Muscle of back (tissue), 13 donors: ENCODE measurements around the gene NPHS1. TPM values are rescaled to one million over a fixed set of nuclear protein-coding genes. Genes with fewer than 3 reads are reported as not detected.
"Not testable (repeated sequence)": the region's sequence is repeated elsewhere in the genome, so short reads cannot be mapped to it uniquely, and the experiment has no call there.

Experiments
- DNase-seq, 3 donors: peaks; one replicate each; pipeline versions ENCODE4 v3.0.0 to v3.0.0-alpha.2; 2013
- long read RNA-seq, 9 donors: transcript quantifications; one replicate each; lab custom pipeline, GENCODE V29; 2026
- polyA plus RNA-seq, 10 donors: library from polyadenylated mRNA; unstranded; fragments of 120-200 nt; gene quantifications; one replicate each; pipeline ENCODE4 v1.2.1, GENCODE V29; 2013; ENCODE audit not compliant: insufficient read length in 10 of 10

Gene NPHS1, protein sequence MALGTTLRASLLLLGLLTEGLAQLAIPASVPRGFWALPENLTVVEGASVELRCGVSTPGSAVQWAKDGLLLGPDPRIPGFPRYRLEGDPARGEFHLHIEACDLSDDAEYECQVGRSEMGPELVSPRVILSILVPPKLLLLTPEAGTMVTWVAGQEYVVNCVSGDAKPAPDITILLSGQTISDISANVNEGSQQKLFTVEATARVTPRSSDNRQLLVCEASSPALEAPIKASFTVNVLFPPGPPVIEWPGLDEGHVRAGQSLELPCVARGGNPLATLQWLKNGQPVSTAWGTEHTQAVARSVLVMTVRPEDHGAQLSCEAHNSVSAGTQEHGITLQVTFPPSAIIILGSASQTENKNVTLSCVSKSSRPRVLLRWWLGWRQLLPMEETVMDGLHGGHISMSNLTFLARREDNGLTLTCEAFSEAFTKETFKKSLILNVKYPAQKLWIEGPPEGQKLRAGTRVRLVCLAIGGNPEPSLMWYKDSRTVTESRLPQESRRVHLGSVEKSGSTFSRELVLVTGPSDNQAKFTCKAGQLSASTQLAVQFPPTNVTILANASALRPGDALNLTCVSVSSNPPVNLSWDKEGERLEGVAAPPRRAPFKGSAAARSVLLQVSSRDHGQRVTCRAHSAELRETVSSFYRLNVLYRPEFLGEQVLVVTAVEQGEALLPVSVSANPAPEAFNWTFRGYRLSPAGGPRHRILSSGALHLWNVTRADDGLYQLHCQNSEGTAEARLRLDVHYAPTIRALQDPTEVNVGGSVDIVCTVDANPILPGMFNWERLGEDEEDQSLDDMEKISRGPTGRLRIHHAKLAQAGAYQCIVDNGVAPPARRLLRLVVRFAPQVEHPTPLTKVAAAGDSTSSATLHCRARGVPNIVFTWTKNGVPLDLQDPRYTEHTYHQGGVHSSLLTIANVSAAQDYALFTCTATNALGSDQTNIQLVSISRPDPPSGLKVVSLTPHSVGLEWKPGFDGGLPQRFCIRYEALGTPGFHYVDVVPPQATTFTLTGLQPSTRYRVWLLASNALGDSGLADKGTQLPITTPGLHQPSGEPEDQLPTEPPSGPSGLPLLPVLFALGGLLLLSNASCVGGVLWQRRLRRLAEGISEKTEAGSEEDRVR (N-terminal part only)
- polyA plus RNA-seq, result under 1 TPM in 8 of 10 donors, not detected in 2; 0.09 to 0.52 (median 0.15) TPM
- long read RNA-seq, donor 1, result 0 reads
- long read RNA-seq, donor 2, result 0 reads
- long read RNA-seq, donor 3, result 0 reads
- long read RNA-seq, donor 4, result 0 reads
- long read RNA-seq, donor 5, result 0 reads
- long read RNA-seq, donor 6, result 0 reads
- long read RNA-seq, donor 7, result 0 reads
- long read RNA-seq, donor 8, result 0 reads
- long read RNA-seq, donor 9, result 0 reads

DNA sequence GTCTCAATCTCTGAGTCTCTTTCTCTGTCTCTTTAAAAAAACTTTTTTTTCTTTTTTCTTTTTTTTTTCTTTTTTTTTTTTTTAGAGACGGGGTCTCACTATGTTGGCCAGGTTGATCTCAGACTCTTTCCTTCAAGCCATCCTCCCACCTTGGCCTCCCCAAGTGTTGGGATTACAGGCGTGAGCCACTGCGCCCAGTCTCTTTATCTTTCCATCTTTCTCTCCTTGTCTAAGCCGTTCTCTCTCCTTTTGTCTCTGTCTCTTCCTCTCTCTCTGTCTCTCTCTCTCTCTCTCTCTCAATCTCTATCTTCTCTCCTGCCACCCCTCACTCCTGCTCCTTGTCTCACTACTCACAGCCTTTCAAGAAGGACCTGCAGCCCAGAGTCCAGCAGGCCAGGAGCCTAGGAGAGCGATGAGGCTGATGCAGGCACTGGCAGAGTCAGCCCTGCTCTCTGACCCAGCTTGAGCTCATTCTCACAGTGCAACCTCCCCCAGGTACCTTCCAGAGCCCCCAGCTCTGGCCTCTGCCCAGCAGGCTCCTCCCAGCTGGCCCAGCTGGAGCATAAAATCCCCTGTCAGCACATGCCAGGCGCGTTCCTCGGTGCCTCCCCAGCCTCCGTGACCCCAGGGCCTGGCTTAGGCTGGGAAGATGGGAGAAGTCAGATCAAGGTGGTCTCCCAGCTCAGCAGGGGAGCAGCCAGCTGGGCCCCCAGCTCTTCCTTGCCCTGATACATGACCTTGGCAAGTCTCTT, at the start of gene NPHS1:
Gene NPHS1, minus strand, starts transcription at position 476 of the 752 bp plus-strand sequence. CDS start 667 bp downstream, outside the sequence.
- DNase-seq, result no peak

DNA sequence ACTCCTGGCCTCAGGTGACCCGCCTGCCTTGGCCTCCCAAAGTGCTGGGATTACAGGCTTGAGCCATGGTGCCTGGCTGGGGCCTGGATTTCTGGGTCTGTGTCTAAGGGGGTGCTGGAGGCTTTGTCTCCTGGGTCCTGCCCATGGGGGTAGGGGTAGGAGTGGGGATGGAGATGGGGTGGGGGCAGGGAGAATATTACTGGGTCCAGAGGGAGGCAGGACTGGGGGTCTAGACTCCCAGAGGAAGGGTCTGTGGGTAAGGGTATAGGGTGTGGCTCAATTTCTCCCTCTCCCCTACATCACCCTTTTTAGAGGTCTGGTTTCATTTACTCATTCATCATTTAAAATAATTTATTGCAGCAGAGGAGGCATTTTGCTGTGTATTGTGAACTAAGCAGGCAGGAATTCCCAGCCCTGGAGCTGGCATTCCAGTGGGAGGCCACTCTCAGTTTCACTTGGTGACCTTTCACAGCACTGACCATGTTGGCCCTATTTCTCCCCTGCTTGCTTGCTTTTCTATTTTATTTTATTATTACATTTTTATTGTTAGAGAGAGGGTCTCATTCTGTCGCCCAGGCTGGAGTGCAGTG, 48.8 kb upstream of the NPHS1 start:
- no peak for DNase-seq

DNA sequence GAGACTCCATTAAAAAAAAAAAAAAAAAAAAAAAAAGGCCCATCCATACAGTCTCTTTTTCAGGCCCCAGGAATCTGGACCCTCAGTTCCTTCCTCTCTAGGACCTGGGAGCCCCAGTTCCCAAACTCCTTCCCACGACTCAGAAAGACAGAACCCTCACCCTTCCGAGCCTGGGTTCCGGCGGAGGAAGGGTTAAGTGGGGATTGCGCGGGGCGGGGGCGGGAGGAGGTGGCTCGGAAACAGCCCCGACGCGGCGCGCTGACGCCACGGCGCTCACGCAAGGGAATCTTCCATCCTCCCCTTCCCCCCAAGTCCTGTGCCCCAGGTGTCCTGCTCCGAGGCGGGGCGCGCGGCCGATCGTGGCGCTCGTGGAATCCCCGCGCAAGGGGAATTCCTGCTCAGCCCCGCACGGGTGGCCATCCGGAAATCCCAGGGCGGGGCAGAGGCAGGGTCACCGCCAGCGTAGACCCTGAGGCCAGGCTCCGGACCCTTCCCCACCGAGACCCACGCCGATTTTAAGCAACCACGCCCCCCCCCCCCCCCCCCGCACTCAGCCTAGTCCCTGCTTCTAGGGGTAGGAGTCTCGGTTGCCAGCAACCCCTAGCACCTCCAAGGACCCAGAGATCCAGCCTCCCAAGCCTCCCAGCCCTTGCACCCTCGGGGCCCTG, 47.4 kb upstream of the NPHS1 start:
- peak; percentile 70 to 94 (median 88) for DNase-seq

DNA sequence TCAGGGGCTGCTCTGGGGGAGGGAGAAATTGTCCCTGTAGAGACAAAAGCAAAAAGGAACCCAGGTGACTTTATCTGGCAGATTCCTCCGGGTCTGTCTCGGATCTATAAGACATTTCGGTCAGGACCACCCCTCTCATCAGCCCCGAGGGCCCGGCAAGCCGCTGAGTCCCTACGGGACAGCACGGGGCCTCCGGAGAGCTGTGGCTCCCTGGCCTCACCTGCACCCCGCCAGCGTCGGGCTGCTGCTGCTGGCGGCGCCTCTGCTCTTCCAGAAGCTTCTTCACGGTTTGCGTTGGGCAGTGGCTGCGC, 46.1 kb upstream of the NPHS1 start:
- DNase-seq, result no peak

DNA sequence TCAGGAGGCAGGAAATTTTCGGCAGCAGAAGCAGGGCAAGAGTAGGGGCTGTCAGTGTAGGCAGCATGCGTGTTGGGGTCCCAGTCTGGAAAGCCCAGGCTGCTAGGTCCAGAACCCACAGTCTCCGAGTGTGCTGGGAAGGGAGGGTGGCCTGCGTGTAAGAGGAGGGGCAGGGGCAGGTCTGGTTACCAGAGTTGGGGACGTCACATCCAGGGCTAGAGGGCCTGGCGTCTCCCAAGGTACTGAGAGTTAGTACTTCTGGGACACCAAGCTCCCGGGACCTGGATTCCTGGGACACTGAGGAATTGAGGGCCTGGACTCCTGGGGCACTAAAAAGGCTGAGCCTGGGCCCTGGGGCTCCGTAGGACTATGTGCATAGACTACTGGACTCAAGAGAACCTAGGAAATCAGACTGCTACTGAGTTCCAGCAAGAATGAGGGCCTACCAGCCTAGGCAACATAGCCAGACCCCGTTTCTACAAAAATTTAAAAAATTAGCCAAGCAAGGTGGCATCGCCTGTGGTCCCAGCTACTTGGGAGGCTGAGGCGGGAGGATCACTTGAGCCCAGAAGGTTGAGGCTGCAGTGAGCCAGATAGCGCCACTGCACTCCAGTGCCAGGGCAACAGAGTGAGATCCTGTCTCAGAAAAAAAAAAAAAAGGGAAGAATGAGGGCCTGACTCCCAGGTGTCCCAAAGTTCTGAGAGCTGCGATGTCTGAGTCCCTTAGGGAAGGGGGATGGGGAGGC, 45.6 kb upstream of the NPHS1 start:
- DNase-seq, result no peak

DNA sequence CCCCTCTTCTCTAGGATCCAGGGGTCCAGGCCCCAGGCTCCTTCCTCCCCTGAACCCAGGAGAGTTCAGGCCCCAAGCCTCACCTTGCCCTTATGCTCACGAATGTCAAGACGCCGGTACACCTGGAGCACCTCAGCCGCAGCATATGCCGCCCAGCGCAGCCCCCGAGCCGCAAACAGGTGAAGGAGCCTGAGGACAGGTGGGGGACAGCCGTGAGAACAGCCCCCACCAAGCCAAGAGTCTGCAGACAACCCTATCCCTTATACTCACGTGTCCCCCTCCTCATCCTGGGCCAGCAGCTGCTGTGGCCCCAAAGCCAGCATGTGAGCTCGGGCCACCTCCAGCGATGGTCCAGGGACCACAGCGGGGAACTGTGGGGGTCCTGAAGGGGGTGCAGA, 44.3 kb upstream of the NPHS1 start:
- no peak for DNase-seq

DNA sequence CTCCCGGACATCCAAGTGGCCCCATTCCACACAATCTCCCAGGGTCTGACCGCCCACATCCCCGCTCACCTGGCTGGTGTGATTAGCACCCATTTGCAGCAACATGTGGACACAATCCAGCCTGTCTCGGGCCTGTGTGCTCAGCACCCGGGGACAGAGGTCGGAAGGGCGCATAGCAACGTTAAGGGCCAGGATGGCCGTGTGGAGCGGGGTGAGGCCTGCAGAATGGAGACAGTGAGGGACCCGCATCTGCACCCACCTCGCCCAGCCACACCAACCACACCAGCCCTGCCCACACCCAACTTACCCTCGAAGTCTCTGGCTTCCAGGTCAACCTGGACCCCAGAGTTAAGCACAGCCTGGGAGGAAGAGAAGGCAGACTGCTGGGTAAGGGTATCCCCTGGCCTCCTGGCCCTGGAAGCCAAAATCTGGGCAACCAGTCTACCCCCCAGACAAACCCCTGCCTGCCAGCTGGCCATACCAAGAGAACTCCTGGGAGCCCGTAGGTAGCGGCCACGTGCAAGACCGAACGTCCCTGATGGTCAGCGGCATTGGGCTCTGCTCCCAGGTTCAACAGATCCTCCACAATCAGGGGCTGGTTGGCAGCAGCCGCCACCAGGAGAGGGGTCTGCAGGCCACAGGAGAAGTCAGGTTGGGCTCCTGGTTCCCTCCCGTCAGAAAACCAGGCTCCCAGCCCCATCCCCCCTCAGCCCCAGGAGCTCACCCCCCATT, 43.8 kb upstream of the NPHS1 start:
- no peak for DNase-seq

DNA sequence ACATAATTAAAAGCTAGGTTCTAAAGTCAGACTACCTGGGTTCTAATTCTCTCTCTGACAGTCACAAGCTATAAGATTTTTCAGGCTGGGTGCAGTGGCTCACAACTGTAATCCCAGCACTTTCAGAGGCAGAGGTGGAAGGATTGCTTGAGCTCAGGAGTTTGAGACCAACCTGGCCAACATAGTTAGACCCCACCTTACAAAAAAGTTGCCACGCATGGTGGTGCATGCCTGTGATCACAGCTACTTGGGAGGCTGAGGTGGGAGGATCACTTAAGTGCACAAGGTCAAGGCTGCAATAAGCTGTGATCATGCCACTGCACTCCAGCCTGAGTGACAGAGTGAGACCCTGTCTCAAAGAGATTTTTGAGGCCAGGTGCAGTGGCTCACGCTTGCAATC, 42.0 kb upstream of the NPHS1 start:
- no peak for DNase-seq

DNA sequence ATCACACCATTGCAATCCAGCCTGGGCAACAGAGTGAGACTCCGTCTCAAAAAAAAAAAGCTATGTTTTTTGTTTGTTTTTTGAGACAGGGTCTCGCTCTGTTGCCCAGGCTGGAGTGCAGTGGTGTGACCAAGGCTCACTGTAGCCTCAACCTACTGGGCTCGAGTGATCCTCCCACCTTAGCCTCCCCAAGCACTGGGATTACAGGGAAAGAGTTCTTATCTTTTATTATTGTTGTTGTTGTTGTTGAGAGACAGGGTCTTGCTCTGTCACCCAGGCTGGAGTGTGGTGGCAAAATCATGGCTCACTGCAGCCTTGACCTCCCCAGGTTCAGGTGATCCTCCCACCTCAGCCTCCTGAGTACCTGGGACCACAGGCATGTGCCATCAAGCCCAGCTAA, 39.5 kb upstream of the NPHS1 start:
- DNase-seq, result not testable (repeated sequence)

DNA sequence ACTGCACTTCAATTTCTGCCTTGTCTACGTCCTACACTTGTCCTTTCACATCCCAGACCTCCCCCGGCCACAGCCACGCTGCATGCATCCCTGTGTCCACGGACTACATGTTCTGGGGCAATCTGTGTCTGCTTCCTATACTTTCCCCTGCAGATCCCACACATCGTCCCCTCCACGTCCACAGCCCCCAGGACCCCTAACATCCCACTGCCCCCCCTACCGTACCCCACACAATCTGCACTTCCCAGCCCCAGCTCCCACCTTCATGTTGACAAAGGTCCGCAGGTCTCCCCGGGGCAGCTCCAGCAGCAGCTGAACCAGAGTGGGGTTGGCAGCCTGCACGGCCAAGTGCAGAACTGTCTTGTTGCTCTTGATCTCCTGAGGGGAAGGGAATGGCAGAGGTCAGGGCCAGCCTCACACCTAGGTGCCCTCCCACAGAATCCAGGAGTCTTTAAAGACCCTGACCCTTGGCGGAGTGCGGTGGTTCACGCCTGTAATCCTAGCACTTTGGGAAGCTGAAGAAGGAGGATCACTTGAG, 37.9 kb upstream of the NPHS1 start:
- DNase-seq, result no peak

DNA sequence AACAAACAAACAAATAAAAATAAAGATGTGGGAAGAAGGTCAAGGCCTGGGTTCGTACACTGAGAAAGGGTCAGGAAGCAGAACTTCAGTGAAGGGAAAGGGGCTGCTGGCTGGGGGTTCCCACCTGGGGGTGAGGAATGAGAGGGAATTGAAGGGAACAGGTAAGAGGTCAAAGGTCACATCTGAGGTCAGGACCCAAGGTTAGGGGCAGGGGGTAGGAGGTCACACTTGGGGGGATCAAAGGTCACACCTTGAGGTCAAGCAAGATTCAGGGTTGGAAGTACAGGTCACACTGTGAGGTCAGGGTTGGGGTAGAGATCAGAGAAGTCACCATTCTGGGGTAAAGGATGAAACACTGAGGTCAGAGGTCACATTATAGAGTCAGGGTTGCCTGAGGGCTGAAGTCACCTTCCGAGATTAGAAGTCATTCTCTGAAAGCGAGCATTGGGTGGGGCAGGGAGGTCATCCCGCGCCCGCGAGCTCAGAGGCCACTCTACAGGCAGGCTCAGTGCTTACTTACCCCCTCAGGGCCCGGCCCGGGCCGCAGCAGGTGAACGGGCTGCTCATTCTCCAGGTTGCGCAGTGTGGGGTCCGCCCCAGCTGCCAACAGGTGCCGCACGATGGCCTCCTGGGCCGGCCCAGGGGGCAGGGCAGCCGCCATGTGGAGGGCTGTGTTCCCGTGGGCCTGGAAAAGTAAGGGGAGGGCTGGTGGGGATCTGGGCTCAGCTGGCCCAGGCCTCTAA, 37.2 kb upstream of the NPHS1 start:
- no peak for DNase-seq

DNA sequence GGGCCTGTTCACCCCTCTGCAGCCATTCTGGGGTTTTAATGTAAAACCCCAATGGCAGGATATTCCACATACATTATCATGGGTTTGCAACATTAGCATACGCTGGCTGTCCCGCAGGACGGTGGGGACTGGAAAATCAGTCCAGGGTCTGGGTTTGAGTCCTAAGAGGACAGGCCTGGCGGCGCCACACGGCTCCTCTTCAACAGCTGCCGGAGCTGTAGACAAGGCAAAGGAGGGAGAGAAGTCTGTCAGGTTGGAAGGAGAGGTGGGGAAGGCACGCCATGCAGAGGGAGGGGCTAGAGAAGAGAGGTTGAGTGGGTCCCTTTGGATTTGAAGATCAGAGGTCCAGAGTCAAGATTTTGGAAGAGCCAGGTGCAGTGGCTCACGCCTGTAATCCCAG, 36.1 kb upstream of the NPHS1 start:
- DNase-seq, result no peak

DNA sequence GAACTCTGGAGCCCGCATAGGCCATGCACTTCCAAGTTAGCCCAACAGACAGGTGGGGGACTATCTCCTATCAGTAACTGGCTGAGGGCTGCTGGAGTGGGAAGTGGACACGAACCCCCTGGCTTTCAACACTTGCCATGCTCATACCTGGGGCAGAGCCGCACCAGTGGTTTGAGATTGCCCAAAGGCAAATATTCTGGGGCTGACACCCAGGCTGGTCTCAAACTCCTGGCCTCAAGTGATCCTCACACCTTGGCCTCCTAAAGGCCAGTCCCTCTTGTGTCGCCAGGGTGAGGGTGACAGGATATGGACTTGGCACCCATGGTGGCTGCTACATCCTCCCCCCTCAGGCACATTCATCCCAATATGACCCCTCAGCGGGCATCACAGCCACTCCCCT, 34.9 kb upstream of the NPHS1 start:
- no peak for DNase-seq

DNA sequence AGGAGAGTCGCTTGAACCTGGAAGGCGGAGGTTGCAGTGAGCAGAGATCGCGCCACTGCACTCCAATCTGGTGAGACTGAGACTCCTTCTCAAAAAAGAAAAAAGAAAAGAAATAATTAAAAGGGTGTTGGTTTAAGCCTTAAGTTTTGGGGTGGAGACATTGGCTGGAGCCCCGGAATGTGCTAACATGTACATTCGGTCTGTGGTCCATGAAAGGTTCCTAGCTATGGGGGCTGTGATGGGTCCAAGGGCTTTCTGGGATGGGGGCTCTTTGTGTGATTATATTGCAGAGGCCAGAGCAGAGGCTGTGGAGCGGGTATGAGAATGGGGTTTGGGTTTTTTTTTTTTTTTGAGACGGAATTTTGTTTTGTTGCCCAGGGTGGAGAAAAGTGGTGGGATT, 33.6 kb upstream of the NPHS1 start:
- no peak for DNase-seq

DNA sequence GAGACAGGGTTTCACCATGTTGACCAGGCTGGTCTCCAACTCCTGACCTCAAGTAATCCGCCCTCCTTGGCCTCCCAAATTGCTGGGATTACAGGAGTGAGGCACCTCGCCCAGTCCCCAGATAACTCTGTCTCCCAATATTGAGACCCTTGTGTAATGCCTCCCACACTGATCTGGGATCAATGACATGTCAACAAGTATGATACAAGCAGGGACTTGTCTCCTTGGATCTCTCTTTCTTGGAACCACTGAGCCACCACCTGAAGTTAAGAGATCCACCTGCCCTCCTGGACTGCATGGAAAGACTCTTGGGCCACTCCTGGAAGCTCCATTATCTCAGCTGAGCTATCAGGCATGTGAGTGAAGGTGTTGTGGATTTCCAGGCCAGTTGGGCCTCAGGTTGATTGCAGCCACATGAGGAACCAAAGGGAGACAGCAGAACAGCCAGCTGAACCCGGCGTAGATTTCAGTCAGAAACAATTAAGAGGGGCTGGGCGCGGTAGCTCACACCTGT, 33.0 kb upstream of the NPHS1 start:
- DNase-seq, result no peak

DNA sequence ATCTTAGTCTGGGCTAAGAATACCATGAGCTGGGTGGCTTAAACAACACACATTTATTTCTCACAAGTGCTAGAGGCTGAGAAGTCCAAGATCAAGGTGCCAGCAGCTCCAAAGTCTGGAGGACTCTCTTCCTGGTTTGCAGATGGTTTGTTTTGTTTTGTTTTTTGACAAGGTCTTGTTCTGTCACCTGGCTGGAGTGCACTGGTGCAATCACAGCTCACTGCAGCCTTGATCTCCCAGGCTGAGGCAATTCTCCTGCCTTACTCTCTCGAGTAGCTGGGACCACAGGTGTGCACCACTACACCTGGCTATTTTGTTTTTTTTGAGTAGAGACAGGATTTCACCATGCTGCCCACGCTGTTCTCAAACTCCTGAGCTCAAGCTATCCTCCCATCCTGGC, 31.6 kb upstream of the NPHS1 start:
- no peak for DNase-seq

DNA sequence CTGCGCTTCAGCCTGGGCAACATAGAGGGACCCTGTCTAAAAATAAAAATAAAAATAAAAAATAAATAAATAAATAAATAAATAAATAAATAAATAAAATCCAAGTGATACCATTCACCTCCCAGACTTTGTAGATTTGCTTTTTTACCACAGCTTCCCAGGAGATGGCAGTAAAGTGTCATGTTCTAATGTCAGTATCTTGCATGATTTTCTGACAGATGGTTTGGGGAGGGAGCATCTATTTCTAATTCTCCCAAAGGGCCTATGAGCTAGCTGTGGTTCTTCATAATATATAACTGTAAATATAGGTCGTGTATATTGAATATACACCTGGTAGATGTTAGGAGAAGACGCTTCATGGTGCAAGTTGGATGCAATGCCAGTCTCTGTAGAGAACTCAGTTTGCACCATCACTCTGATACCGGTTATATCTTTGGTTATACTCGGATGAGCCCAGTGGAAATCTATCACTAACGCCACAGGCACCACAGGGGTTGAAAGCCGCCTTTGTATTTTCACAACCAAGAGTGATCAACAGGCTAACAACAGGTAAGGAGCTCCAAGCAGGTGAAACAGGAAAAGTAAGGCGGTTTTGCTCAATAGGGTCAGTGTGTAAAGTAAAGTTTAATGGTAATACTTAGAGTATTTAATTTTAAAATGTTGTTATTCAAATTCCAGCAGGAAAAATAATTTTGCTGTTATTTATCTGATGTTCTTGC, 30.0 kb upstream of the NPHS1 start:
- peak; percentile 76 to 89 (median 80) for DNase-seq
